GM20000 (cell line): Measurements from ENCODE around the gene PLK3.
"Not testable (repeated sequence)": the region's sequence is repeated elsewhere in the genome, so short reads cannot be mapped to it uniquely, and the experiment has no call there.

Experiments
- DNase-seq: peaks from one replicate; pipeline ENCODE4 v3.0.0; 2012; ENCODE audit warnings: low spot score
- TF ChIP-seq, protein P1 (sequence below): IDR thresholded peaks from 2 replicates; pipeline ENCODE4 v1.5.1; 2012; ENCODE audit warnings: mild to moderate bottlenecking, control low read depth; ENCODE audit errors: extremely low read depth, missing control alignments

The PLK3 gene

DNA sequence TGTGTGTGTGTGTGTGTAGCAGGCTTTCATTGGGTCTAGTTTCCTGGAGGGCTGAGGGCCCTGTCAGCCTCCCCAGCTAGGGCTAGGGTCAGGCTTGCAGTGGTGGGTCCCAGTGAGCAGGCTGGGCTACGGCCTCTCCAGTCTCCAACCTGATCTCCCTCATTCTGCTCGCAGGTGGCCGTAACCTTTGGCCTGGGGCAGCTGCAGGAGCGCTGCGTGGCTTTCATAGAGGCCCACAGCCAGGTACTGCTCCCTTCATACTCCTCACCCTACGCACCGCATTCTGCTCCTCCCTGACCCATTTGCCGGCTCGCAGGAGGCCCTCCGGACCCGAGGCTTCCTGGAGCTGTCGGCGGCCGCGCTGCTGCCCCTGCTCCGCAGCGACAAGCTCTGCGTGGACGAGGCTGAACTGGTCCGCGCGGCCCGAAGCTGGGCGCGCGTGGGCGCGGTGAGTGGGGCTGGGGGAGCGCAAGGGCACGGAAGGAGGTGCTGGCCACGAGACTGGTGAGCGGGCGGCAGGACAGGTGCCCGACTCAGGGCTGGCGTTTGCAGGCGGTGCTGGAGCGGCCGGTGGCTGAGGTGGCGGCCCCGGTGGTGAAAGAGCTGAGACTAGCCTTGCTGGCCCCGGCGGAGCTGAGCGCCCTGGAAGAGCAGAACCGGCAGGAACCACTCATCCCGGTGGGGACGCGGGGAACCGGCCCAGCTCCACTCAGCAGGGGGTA is 12.8 kb downstream of the PLK3 start:
- DNase-seq: no peak
- TF ChIP-seq, protein P1, sequence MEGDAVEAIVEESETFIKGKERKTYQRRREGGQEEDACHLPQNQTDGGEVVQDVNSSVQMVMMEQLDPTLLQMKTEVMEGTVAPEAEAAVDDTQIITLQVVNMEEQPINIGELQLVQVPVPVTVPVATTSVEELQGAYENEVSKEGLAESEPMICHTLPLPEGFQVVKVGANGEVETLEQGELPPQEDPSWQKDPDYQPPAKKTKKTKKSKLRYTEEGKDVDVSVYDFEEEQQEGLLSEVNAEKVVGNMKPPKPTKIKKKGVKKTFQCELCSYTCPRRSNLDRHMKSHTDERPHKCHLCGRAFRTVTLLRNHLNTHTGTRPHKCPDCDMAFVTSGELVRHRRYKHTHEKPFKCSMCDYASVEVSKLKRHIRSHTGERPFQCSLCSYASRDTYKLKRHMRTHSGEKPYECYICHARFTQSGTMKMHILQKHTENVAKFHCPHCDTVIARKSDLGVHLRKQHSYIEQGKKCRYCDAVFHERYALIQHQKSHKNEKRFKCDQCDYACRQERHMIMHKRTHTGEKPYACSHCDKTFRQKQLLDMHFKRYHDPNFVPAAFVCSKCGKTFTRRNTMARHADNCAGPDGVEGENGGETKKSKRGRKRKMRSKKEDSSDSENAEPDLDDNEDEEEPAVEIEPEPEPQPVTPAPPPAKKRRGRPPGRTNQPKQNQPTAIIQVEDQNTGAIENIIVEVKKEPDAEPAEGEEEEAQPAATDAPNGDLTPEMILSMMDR: no peak

DNA sequence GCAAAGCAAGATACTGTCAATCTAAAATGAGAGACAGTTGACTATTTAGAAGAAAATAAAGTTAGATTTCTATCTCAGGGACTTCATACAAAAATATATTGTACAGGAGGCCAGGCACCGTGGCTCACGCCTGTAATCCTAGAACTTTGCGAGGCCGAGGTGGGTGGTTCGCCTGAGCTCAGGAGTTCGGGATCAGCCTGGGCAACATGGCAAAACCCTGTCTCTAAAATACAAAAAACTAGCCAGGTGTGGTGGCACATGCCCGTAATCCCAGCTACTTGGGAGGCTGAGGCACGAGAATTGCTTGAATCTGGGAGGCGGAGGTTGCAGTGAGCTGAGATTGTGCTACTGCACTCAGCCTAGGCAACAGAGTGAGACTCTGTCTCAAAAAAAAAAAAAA is 15.7 kb downstream of the PLK3 start:
- not testable (repeated sequence) for DNase-seq

DNA sequence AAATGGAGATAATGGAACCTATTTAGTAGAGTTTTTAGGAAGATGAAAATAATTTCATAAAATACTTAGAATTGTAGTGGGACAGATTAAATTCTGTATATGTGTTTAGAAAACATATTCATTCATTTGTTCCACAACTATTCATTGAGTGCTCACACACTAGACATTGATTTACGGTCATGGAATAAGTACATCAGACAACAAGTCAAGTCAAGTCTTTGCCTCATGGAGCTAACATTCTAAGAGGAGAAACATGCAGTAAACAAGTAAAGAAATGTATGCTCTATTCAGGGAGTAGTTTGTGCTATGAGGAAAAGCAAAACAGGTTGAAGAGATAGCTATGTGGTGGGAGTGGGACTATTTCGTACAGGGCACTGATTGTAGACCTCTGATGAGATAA is 17.1 kb downstream of the PLK3 start:
- no peak for DNase-seq
- TF ChIP-seq, protein P1: no peak

DNA sequence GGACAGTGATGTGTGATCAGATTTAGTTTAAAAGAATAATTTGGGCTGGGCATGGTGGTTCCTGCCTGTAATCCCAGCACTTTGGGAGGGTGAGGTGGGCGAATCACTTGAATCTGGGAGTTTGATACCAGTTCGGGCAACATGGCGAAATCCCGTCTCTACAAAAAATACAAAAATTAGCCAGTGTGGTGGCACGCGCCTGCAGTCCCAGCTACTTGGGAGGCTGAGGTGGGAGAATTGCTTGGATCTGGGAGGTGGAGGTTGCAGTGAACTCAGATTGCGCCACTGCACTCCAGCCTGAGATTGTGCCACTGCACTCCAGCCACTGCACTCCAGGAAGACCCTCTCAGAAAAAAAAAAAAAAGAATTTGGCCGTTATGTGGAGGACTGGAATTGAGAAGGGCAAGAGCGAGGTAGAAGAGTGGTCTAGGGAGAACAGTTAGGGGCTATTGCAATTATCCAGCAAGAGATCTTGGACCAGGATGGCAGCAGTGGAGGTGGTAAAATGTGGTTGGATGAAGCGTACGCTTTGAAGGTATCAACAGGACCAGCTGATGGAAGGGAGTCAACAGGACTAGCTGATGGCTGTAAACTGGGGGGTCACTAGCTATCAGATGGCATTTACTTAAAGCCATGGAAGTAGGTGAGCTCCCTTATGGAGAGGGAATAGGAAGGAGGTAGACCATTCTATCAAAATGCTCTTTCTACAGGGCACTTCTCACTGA is 17.8 kb downstream of the PLK3 start:
- no peak for DNase-seq
- TF ChIP-seq, protein P1: no peak

DNA sequence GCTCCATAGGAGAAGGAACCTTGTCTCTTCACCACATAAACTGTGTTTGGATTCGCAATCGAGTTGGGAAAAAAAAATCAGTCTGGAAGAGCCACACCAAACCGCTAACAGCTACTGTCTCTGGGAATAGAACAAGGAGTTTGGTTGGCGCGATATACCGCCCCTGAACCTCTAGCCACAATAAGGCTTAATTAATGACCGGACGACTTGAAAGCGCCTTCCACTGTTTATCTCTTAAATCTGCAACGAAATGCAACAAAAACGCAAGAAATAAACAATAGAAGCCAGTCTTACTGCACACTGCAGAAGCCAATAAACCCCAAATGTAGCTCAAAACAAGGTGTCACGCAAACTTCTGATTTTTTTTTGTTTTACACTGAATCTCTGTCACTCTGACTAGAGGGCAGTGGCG is 19.0 kb downstream of the PLK3 start:
- no peak for DNase-seq
- TF ChIP-seq, protein P1: no peak

DNA sequence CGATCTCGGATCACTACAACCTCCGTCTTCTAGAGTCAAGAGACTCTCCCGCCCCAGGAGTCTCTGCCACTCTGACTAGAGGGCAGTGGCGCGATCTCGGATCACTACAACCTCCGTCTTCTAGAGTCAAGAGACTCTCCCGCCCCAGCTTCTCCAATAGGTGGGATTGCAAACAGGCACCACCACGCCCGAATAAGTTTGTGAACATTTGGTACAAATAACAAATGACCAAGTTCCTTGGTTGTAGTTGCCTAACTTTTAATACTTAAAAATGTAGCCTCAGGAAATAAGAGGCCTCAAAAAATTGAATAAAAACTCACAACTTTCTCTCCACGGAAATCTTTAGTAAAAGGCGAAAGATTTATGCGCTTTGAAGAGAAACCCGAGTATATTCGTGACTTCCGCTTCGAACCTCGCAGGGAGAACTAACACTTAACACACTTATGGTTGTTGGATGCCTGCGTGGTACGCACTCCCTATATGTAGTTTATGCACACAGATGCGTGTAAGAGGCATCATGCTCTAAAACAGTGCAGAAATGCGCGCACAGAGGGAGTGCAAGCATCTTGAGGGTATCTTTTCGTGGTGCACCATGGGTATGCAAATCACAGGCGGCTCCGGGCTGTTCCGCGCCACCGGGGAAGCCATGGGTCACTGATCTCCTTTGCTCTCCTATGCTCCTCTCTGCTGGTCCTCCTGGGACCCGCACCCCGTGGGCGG is 19.6 kb downstream of the PLK3 start:
- DNase-seq: peak; percentile 91
- TF ChIP-seq, protein P1: no peak

DNA sequence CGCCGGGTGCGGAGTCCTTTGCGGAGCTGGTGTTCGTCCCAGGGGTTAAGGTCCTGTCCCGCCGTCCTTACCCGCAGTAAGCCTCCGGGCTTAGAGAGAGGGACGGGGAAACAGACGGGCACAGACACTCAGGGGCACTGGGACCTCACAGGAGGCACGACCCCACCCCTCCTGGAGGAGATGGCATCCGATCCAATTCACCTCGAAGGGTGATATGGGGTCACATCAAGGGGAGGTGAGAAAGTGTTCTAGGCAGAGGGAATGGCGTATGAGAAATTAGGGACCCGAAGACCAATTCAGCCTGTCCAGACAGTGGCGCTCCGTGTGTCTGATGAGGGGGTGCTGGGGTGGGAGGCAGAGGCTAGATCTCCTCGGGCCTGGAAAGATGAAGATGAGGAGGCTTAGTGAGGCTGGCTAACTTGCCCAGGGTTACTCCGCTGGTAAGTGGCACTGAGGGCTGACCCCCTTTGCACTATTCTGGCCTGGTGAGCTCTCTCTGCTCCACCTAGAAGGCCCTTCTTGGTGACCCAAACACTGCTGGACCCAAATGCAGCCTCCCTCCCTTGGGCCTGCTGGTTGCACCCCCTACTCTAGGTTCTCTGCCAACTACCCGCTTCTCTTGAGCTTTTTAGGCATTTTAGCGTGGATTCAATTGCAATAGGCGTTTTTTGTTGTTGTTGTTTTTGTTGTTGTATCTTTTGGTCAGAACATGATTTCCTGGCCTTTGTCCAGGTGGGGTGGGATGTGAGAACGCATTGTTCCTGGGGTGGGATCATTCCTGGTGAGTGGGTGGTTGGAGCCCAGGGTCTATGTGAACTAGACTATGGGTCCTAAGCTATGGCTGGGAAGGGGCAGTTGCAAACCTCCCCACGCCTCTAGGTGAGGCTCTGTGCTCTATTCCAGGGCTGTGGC is 20.4 kb downstream of the PLK3 start:
- TF ChIP-seq, protein P1: no peak
- DNase-seq: no peak
